Mesendoderm (in vitro differentiated cells): ENCODE measurements around the gene FKBP1A.

Experiments used
- DNase-seq: peaks from one replicate; pipeline ENCODE4 v3.0.0; 2013
- H2AK5ac ChIP-seq: 2 replicates; pipeline ENCODE4 v1.6.1; 2013; ENCODE audit warnings: low read length, inconsistent platforms
- H2BK120ac ChIP-seq: 2 replicates; pipeline ENCODE4 v1.6.1; 2013; ENCODE audit warnings: low read depth, mild to moderate bottlenecking, low read length, moderate library complexity, mixed read lengths
- H2BK15ac ChIP-seq: replicated peaks from 2 replicates; pipeline ENCODE4 v1.6.1; 2013; ENCODE audit warnings: low read depth, mild to moderate bottlenecking, moderate library complexity
- H2BK5ac ChIP-seq: 2 replicates; pipeline ENCODE4 v1.6.1; 2013; ENCODE audit warnings: low read length, inconsistent platforms
- H3K18ac ChIP-seq: 2 replicates; pipeline ENCODE4 v1.6.1; 2013; ENCODE audit warnings: mild to moderate bottlenecking, low read length, mixed read lengths
- H3K23ac ChIP-seq: one replicate; pipeline ENCODE4 v1.6.1; 2013; ENCODE audit warnings: low read length
- H3K27ac ChIP-seq: 2 replicates; pipeline ENCODE4 v1.5.1; 2013; ENCODE audit warnings: low read depth, mild to moderate bottlenecking, inconsistent platforms, low read length, moderate library complexity
- H3K27me3 ChIP-seq: 2 replicates; pipeline ENCODE4 v1.6.1; 2013; ENCODE audit warnings: low read length, control low read depth, mild to moderate bottlenecking, inconsistent platforms; ENCODE audit not compliant: insufficient read depth, poor library complexity
- H3K36me3 ChIP-seq: 2 replicates; pipeline ENCODE4 v1.6.1; 2013; ENCODE audit warnings: low read length, inconsistent platforms; ENCODE audit not compliant: control insufficient read depth, insufficient read depth
- H3K4ac ChIP-seq: one replicate; pipeline ENCODE4 v1.6.1; 2013; ENCODE audit warnings: low read depth, mild to moderate bottlenecking, low read length, moderate library complexity
- H3K4me1 ChIP-seq: 2 replicates; pipeline ENCODE4 v1.6.1; 2013; ENCODE audit warnings: low read depth, low read length, inconsistent platforms; ENCODE audit not compliant: control insufficient read depth
- H3K4me2 ChIP-seq: 2 replicates; pipeline ENCODE4 v1.6.1; 2013; ENCODE audit warnings: low read length
- H3K4me3 ChIP-seq: 2 replicates; pipeline ENCODE4 v1.5.1; 2013; ENCODE audit warnings: mild to moderate bottlenecking, low read length
- H3K56ac ChIP-seq: one replicate; pipeline ENCODE4 v1.6.1; 2013; ENCODE audit warnings: low read length
- H3K79me1 ChIP-seq: 2 replicates; pipeline ENCODE4 v1.6.1; 2013; ENCODE audit warnings: low read length, inconsistent platforms
- H3K79me2 ChIP-seq: 2 replicates; pipeline ENCODE4 v1.6.1; 2013; ENCODE audit warnings: mild to moderate bottlenecking, low read length; ENCODE audit not compliant: control insufficient read depth, insufficient read depth
- H3K9ac ChIP-seq: 2 replicates; pipeline ENCODE4 v1.6.1; 2013; ENCODE audit warnings: low read length, inconsistent platforms
- H4K5ac ChIP-seq: one replicate; pipeline ENCODE4 v1.6.1; 2013; ENCODE audit warnings: low read length
- H4K8ac ChIP-seq: one replicate; pipeline ENCODE4 v1.6.1; 2013; ENCODE audit warnings: low read depth, mild to moderate bottlenecking, control low read depth, low read length, moderate library complexity
- WGBS: extraction: QIAGEN DNeasy Blood & Tissue Kit; methylation state at CpG from one replicate; pipeline ENCODE4 v1.1.7; 2013; ENCODE audit warnings: low lambda C conversion rate, missing lambda C conversion rate; ENCODE audit not compliant: insufficient coverage; ENCODE audit errors: extremely low coverage; 5-methylcytosine and 5-hydroxymethylcytosine counted together

FKBP1A gene

DNA sequence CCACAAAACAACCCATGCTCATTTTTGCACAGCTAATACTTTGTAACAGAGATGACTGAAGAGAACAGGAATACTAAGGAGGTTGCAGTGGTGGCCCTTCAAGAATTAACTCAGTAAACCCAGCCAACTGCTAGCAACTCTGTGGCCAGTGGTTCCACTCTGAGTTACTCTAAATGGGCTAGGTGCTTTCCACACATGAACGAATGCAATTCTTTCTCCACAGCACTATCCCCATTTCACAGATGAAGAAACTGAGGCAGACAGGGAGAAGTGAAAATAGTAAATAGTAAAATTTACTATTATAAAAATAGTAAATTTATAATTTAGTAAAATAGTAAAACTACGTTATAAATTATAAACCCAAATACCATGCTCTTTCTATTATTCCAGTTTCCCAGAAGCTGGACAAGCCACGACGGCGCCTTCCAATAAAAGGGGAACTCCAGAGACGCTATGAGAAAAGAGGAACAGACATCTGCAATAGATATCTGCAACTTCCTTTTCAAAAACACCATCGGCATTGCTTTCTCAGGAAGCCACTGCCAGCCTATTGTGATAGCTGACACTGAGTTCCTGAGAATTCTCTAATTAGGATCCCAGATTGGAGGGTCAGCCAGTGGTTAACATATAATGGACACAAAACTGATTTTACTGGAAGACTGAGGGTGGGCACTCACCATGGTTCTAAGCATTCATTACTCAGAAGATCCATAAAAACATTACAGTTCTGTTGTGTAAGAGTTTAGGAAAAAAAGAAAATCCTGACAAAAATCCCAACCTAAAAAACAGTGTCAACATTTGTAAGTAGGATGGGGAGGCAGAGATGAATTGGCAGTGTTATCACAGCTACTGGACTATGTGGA, 16.2 kb downstream of the FKBP1A start:
- H3K79me2 ChIP-seq = peaks cover 56% of the 10 kb centered on the region
- peaks cover 3% of the 10 kb centered on the region for H3K36me3 ChIP-seq
- no peaks in the 10 kb centered on the region for H3K27me3 ChIP-seq
- no peak overlapping the region for H3K4ac ChIP-seq
- peaks cover 41% of the 10 kb centered on the region for H3K79me1 ChIP-seq
- no peak for DNase-seq
- no peak overlapping the region for H4K8ac ChIP-seq
- no peak overlapping the region for H3K9ac ChIP-seq
- H4K5ac ChIP-seq = no peak overlapping the region
- no peak overlapping the region for H3K27ac ChIP-seq
- no peaks in the 10 kb centered on the region for H3K4me1 ChIP-seq
- no peak overlapping the region for H2BK120ac ChIP-seq
- no peak overlapping the region for H3K18ac ChIP-seq
- H3K23ac ChIP-seq = no peak overlapping the region
- H2BK15ac ChIP-seq = no peak overlapping the region
- no peak overlapping the region for H3K56ac ChIP-seq
- no peak overlapping the region for H3K4me2 ChIP-seq
- H2AK5ac ChIP-seq = no peak overlapping the region
- no peak overlapping the region for H3K4me3 ChIP-seq
- H2BK5ac ChIP-seq = no peak overlapping the region
- no CpG with 5 or more reads among the region's 7 CpGs for WGBS

GRCh38 chr20:1376007-1376406, 16.8 kb downstream of the FKBP1A start:
- no peak overlapping the region for H4K8ac ChIP-seq
- no peak overlapping the region for H4K5ac ChIP-seq
- H3K27me3 ChIP-seq = no peaks in the 10 kb centered on the region
- no CpG with 5 or more reads among the region's 1 CpG for WGBS
- H2BK120ac ChIP-seq = no peak overlapping the region
- no peak for DNase-seq
- H2BK15ac ChIP-seq = no peak overlapping the region
- H2BK5ac ChIP-seq = no peak overlapping the region
- no peak overlapping the region for H3K4me2 ChIP-seq
- no peak overlapping the region for H3K56ac ChIP-seq
- no peak overlapping the region for H2AK5ac ChIP-seq
- H3K27ac ChIP-seq = no peak overlapping the region
- H3K18ac ChIP-seq = no peak overlapping the region
- H3K4ac ChIP-seq = no peak overlapping the region
- H3K36me3 ChIP-seq = peaks cover 4% of the 10 kb centered on the region
- peaks cover 53% of the 10 kb centered on the region for H3K79me2 ChIP-seq
- peaks cover 41% of the 10 kb centered on the region for H3K79me1 ChIP-seq
- H3K4me3 ChIP-seq = no peak overlapping the region
- no peaks in the 10 kb centered on the region for H3K4me1 ChIP-seq
- H3K9ac ChIP-seq = no peak overlapping the region
- no peak overlapping the region for H3K23ac ChIP-seq

- Histone ChIP-seq H3K27ac (no peak overlapping the region), H3K4ac (no peak overlapping the region), H3K79me2 (peaks cover 51% of the 10 kb centered on the region), H3K23ac (no peak overlapping the region), H4K5ac (no peak overlapping the region), H3K79me1 (peaks cover 41% of the 10 kb centered on the region), H2BK5ac (no peak overlapping the region), H3K9ac (no peak overlapping the region), H2BK15ac (no peak overlapping the region), H2AK5ac (no peak overlapping the region), H3K18ac (no peak overlapping the region), H3K36me3 (peaks cover 4% of the 10 kb centered on the region), H4K8ac (no peak overlapping the region), H3K56ac (no peak overlapping the region), H3K4me1 (no peaks in the 10 kb centered on the region), H3K4me3 (no peak overlapping the region), H3K27me3 (no peaks in the 10 kb centered on the region), H3K4me2 (no peak overlapping the region), H2BK120ac (no peak overlapping the region)
- DNase-seq = no peak
- WGBS = no CpG with 5 or more reads among the region's 8 CpGs
These were observed 17.3 kb downstream of the FKBP1A start for GRCh38 chr20:1375515-1375914.

- Histone ChIP-seq H3K4me3 (no peak overlapping the region), H2AK5ac (no peak overlapping the region), H3K27ac (no peak overlapping the region), H3K56ac (no peak overlapping the region), H2BK120ac (no peak overlapping the region), H3K4ac (no peak overlapping the region), H2BK5ac (no peak overlapping the region), H4K8ac (no peak overlapping the region), H3K79me1 (peaks cover 33% of the 10 kb centered on the region), H3K18ac (no peak overlapping the region), H2BK15ac (no peak overlapping the region), H3K36me3 (peaks cover 4% of the 10 kb centered on the region), H3K4me1 (no peaks in the 10 kb centered on the region), H3K79me2 (peaks cover 38% of the 10 kb centered on the region), H4K5ac (no peak overlapping the region), H3K23ac (no peak overlapping the region), H3K9ac (no peak overlapping the region), H3K4me2 (no peak overlapping the region), H3K27me3 (no peaks in the 10 kb centered on the region)
- no peak for DNase-seq
- no CpG with 5 or more reads among the region's 2 CpGs for WGBS
These were observed 18.6 kb downstream of the FKBP1A start for GRCh38 chr20:1374246-1374645.

DNA sequence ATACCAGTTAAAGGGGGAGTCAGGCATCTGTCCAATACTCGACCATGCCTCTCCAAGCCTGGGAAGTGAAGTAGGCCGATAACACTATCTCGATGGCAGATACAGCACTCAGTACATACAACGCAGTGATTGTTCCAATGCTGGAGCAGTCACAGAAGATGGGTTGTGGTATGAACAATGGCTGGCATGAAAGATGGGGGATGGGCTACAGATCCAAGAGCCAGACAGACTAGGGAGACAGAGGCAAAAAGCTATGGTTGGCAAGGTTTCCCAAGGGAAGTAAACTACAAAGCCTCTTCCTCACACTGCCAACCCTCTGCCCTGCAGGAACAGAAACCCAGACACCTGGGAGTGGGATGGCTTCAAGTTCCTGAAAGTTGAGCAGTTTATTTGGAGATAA, 19.2 kb downstream of the FKBP1A start:
- no peak overlapping the region for H3K4me3 ChIP-seq
- H3K36me3 ChIP-seq = peaks cover 4% of the 10 kb centered on the region

GRCh38 chr20:1373036-1373435, 19.8 kb downstream of the FKBP1A start:
- no peak overlapping the region for H3K56ac ChIP-seq
- no peak overlapping the region for H3K27ac ChIP-seq
- no peak overlapping the region for H2AK5ac ChIP-seq
- H3K4ac ChIP-seq = no peak overlapping the region
- no peak overlapping the region for H3K4me3 ChIP-seq
- no peak overlapping the region for H3K18ac ChIP-seq
- no peak overlapping the region for H3K9ac ChIP-seq
- no peak overlapping the region for H2BK120ac ChIP-seq
- H3K23ac ChIP-seq = no peak overlapping the region
- DNase-seq = no peak
- no CpG with 5 or more reads among the region's 3 CpGs for WGBS
- H3K4me2 ChIP-seq = no peak overlapping the region
- no peaks in the 10 kb centered on the region for H3K27me3 ChIP-seq
- no peak overlapping the region for H4K5ac ChIP-seq
- H3K36me3 ChIP-seq = peaks cover 4% of the 10 kb centered on the region
- H2BK5ac ChIP-seq = no peak overlapping the region
- no peak overlapping the region for H4K8ac ChIP-seq
- H2BK15ac ChIP-seq = no peak overlapping the region
- no peaks in the 10 kb centered on the region for H3K4me1 ChIP-seq
- peaks cover 25% of the 10 kb centered on the region for H3K79me1 ChIP-seq
- H3K79me2 ChIP-seq = peaks cover 28% of the 10 kb centered on the region

More for the DNA sequence above, 19.2 kb downstream of the FKBP1A start:
- Histone ChIP-seq H3K4me2 (no peak overlapping the region), H2BK120ac (no peak overlapping the region), H4K8ac (no peak overlapping the region), H2BK15ac (no peak overlapping the region), H2AK5ac (no peak overlapping the region), H3K79me1 (peaks cover 29% of the 10 kb centered on the region), H3K18ac (no peak overlapping the region), H3K9ac (no peak overlapping the region), H4K5ac (no peak overlapping the region), H3K4ac (no peak overlapping the region), H3K27ac (no peak overlapping the region), H2BK5ac (no peak overlapping the region), H3K79me2 (peaks cover 33% of the 10 kb centered on the region), H3K56ac (no peak overlapping the region), H3K23ac (no peak overlapping the region), H3K4me1 (no peaks in the 10 kb centered on the region), H3K27me3 (no peaks in the 10 kb centered on the region)
- DNase-seq = no peak
- no CpG with 5 or more reads among the region's 4 CpGs for WGBS
